Fibroblast of lung (primary cell): ENCODE data around the gene ARRB1.

ENCODE experiments used
- EZH2 ChIP-seq: IDR thresholded peaks from 2 replicates; pipeline ENCODE4 v1.5.1; 2012; ENCODE audit warnings: low read length, control low read depth, mild to moderate bottlenecking; ENCODE audit errors: missing control alignments
- TF ChIP-seq, protein P1 (sequence below), 2 donors: IDR thresholded peaks in 1 of 2; conservative IDR thresholded peaks in 1 of 2; 1 replicate in 1 of 2; 2 replicates in 1 of 2; pipeline ENCODE4 v1.5.1; 2011 to 2012; ENCODE audit warnings: low read length in 2 of 2, control low read depth in 1 of 2, inconsistent platforms in 1 of 2, low read depth in 1 of 2, mild to moderate bottlenecking in 1 of 2

DNA sequence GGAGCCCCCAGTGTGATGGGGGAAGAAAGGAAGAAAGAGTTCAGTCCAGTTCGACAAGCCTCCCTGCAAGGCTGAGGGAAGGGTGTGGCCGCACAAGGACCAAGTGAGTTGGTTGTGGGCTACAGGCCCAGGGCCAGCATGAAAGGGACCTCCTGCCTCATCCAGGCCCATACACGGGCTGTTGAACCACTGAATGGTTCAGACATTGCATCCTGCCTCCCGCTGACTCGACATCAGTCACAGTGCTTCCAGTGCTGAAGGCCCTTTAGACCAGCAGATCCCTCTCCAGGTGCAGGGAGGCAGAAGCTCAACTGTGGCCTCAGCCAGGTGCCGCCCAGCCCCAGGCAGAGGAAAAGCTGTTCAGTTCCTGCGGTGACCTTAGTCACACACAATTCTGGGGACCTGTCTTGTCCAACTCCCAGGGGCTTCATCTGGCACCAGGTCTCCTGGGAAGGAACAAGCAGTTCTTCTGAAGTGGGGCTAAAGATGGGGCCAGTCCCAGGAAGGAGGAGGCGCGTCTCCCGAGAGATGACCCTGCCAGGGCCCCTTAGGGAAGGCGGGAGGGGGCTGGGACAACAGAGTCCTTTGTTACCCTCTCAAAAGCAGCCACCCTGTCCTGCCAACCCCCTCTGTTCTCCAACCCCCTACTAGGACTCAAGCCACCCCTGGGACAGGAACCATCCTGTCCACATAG lies 6.6 kb downstream of the ARRB1 start:
- no peak for TF ChIP-seq EZH2
- TF ChIP-seq, protein P1, sequence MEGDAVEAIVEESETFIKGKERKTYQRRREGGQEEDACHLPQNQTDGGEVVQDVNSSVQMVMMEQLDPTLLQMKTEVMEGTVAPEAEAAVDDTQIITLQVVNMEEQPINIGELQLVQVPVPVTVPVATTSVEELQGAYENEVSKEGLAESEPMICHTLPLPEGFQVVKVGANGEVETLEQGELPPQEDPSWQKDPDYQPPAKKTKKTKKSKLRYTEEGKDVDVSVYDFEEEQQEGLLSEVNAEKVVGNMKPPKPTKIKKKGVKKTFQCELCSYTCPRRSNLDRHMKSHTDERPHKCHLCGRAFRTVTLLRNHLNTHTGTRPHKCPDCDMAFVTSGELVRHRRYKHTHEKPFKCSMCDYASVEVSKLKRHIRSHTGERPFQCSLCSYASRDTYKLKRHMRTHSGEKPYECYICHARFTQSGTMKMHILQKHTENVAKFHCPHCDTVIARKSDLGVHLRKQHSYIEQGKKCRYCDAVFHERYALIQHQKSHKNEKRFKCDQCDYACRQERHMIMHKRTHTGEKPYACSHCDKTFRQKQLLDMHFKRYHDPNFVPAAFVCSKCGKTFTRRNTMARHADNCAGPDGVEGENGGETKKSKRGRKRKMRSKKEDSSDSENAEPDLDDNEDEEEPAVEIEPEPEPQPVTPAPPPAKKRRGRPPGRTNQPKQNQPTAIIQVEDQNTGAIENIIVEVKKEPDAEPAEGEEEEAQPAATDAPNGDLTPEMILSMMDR (conservative IDR thresholded peaks at IDR 0.05 in 1 of 2, IDR thresholded peaks at IDR 0.05 in 1 of 2; ENCODE audit: low read depth in 1 of 2, low read length in 2 of 2): no peak
